HL-60/S4 treated with retinoic acid at 250 ng/mL for 4 days and 3 days (cell line): ENCODE results near the gene IMPA2.

Experiments used
- in situ Hi-C: fragments of 300-500 bp; cut with MboI; formaldehyde crosslinking; loops from 2 replicates; pipeline ENCODE4 v1.7.0; 2022; ENCODE audit warnings: low sequenced_read_pairs

Gene IMPA2

GRCh38 chr18:12041561-12041960 lies 60.3 kb downstream of the IMPA2 start:
- in situ Hi-C loops: loop anchor here (25.0 kb wide), 1 partner anchor 304 kb away; no protein-coding TSS in a partner anchor

- in situ Hi-C loops: loop anchor here (25.0 kb wide), 1 partner anchor 307 kb away; no protein-coding TSS in a partner anchor
Measured at GRCh38 chr18:12043811-12044210, 62.5 kb downstream of the IMPA2 start.

GRCh38 chr18:12044591-12044990 lies 63.3 kb downstream of the IMPA2 start:
- in situ Hi-C loops: loop anchor here (25.0 kb wide), 1 partner anchor 307 kb away; no protein-coding TSS in a partner anchor

- in situ Hi-C loops: loop anchor here (25.0 kb wide), 1 partner anchor 309 kb away; no protein-coding TSS in a partner anchor
Measured at GRCh38 chr18:12046046-12046750, 64.9 kb downstream of the IMPA2 start.

- in situ Hi-C loops: loop anchor here (25.0 kb wide), 1 partner anchor 310 kb away; no protein-coding TSS in a partner anchor
Measured at GRCh38 chr18:12046751-12047335, 65.5 kb downstream of the IMPA2 start.

- in situ Hi-C loops: loop anchor here (25.0 kb wide), 1 partner anchor 311 kb away; no protein-coding TSS in a partner anchor
Measured at GRCh38 chr18:12048010-12048826, 66.9 kb downstream of the IMPA2 start.

GRCh38 chr18:12048827-12049175 lies 67.5 kb downstream of the IMPA2 start:
- in situ Hi-C loops: loop anchor here (25.0 kb wide), 1 partner anchor 312 kb away; no protein-coding TSS in a partner anchor

- in situ Hi-C loops: loop anchor here (25.0 kb wide), 1 partner anchor 313 kb away; no protein-coding TSS in a partner anchor
Measured at GRCh38 chr18:12049978-12050811, 68.9 kb downstream of the IMPA2 start.

- in situ Hi-C loops: no loop called here
Measured at GRCh38 chr18:12052866-12053265, 71.6 kb downstream of the IMPA2 start.

GRCh38 chr18:12053289-12053688 lies 72.0 kb downstream of the IMPA2 start:
- in situ Hi-C loops: no loop called here

GRCh38 chr18:12056034-12056883 lies 75.0 kb downstream of the IMPA2 start:
- in situ Hi-C loops: no loop called here

- in situ Hi-C loops: no loop called here
Measured at GRCh38 chr18:12056884-12057402, 75.6 kb downstream of the IMPA2 start.

GRCh38 chr18:12057419-12058039 lies 76.2 kb downstream of the IMPA2 start:
- in situ Hi-C loops: no loop called here

GRCh38 chr18:12059334-12060181 lies 78.3 kb downstream of the IMPA2 start:
- in situ Hi-C loops: no loop called here

- in situ Hi-C loops: no loop called here
Measured at GRCh38 chr18:12060182-12060870, 79.0 kb downstream of the IMPA2 start.

- in situ Hi-C loops: no loop called here
Measured at GRCh38 chr18:12061685-12062084, 80.4 kb downstream of the IMPA2 start.

- in situ Hi-C loops: no loop called here
Measured at GRCh38 chr18:12062974-12063373, 81.7 kb downstream of the IMPA2 start.
